HG03571 (cell line): ENCODE results near the gene NME1.
A peak's percentile ranks its signal among the peaks of the same experiment; 100 is the strongest.
"Not testable (repeated sequence)": the region's sequence is repeated elsewhere in the genome, so short reads cannot be mapped to it uniquely, and the experiment has no call there.

Experiments
- ATAC-seq: cut with Tn5 transposase; IDR thresholded peaks from one replicate; pipeline ENCODE4 v1.9.1; 2021; ENCODE audit not compliant: unreplicated experiment

The NME1 gene

GRCh38 chr17:51153210-51154072 lies at the start of gene NME1:
Gene NME1, plus strand, starts transcription at chr17:51153559. Its CDS starts 2,096 bp downstream, at chr17:51155655.
- peak; percentile 84 for ATAC-seq

GRCh38 chr17:51107778-51108177 lies 45.6 kb upstream of the NME1 start:
- ATAC-seq = no peak

GRCh38 chr17:51112303-51113222 lies 40.8 kb upstream of the NME1 start:
- ATAC-seq = not testable (repeated sequence)

- no peak for ATAC-seq
Measured at GRCh38 chr17:51115179-51115578, 38.2 kb upstream of the NME1 start.

- ATAC-seq = no peak
Measured at GRCh38 chr17:51118330-51119195, 34.8 kb upstream of the NME1 start.

GRCh38 chr17:51119415-51120356 lies 33.7 kb upstream of the NME1 start:
- ATAC-seq = peak; percentile 28

GRCh38 chr17:51120357-51120738 lies 33.0 kb upstream of the NME1 start:
- ATAC-seq = peak; percentile 29

GRCh38 chr17:51120739-51121619 lies 32.4 kb upstream of the NME1 start, which contains the start of gene SPAG9:
Gene SPAG9, minus strand, starts transcription at chr17:51120868. Its CDS starts 212 bp downstream, at chr17:51120656.
- ATAC-seq = peak; percentile 70

GRCh38 chr17:51121620-51122472 lies 31.5 kb upstream of the NME1 start:
- ATAC-seq = no peak

- ATAC-seq = not testable (repeated sequence)
Measured at GRCh38 chr17:51122473-51123115, 30.8 kb upstream of the NME1 start.

GRCh38 chr17:51124640-51125503 lies 28.5 kb upstream of the NME1 start:
- ATAC-seq = no peak

GRCh38 chr17:51128076-51128475 lies 25.3 kb upstream of the NME1 start:
- no peak for ATAC-seq

GRCh38 chr17:51132964-51133319 lies 20.4 kb upstream of the NME1 start:
- no peak for ATAC-seq

- ATAC-seq = no peak
Measured at GRCh38 chr17:51133365-51133764, 20.0 kb upstream of the NME1 start.

- no peak for ATAC-seq
Measured at GRCh38 chr17:51135956-51136355, 17.4 kb upstream of the NME1 start.

GRCh38 chr17:51142597-51142996 lies 10.8 kb upstream of the NME1 start:
- no peak for ATAC-seq
